ENCODE data around the gene MSL1. TPM values are rescaled to one million over a fixed set of nuclear protein-coding genes. Genes with fewer than 3 reads are reported as not detected.

The MSL1 gene
- 152 and 243 TPM in 2 replicates for total RNA-seq (2011; cell fraction: chromatin; rRNA removed; ENCODE audit: low replicate concordance)
- total RNA-seq (2011; cell fraction: nucleolus; rRNA removed), result 80.5 and 93.3 TPM in 2 replicates
- total RNA-seq (2011; cell fraction: nucleoplasm; rRNA removed), result 126 and 148 TPM in 2 replicates
- total RNA-seq (2014; rRNA removed) (51.7 and 52.4 TPM in 2 replicates), total RNA-seq (2014; rRNA removed; fragmentation: Illumina TruSeq; extraction: Trizol) (61.9 and 64.9 TPM in 2 replicates), total RNA-seq (2015; rRNA removed; fragmentation: Illumina TruSeq; extraction: Trizol) (77.8 and 91.8 TPM in 2 replicates), total RNA-seq (2021) (48.6 and 61.8 TPM in 2 replicates), polyA plus RNA-seq (2011; rRNA removed) (48.0 and 66.7 TPM in 2 replicates), polyA plus RNA-seq (2014; fragmentation: Illumina TruSeq; extraction: Trizol) (99.3 and 120 TPM in 2 replicates), polyA plus RNA-seq (2014; fragmentation: Nextera tagmentation; extraction: Ambion mirVana) (10 to 100 TPM; 13.8 to 13.9 TPM), polyA plus RNA-seq (2014; rRNA removed) (62.8 and 74.1 TPM in 2 replicates), polyA minus RNA-seq (2011; rRNA and poly(A)+ RNA removed) (56.6 and 69.1 TPM in 2 replicates), Bru-seq, nascent RNA (percentile 82 among the genes with signal in this experiment), BruChase-seq, experiment 1, labeled RNA remaining after a 2-hour chase (percentile 92 among the genes with signal in this experiment), BruChase-seq, experiment 2, labeled RNA remaining after a 6-hour chase (percentile 96 among the genes with signal in this experiment)
- polyA plus RNA-seq (2011; cell fraction: cytosol; rRNA removed), result 15.6 and 17.6 TPM in 2 replicates
- 122 and 128 TPM in 2 replicates for polyA plus RNA-seq (2011; cell fraction: nucleus; rRNA removed)
- 40.1 and 52.3 TPM in 2 replicates for polyA plus RNA-seq (2012)
- polyA minus RNA-seq (2011; cell fraction: cytosol; rRNA and poly(A)+ RNA removed), result 16.1 and 30.2 TPM in 2 replicates
- polyA minus RNA-seq (2011; cell fraction: nucleus; rRNA and poly(A)+ RNA removed), result 40.7 and 50.6 TPM in 2 replicates
- long read RNA-seq, experiment 1, full-length matches to known transcripts, result 75 of 154 reads
- long read RNA-seq, experiment 1, partial matches to known transcripts, result 60 of 154 reads
- long read RNA-seq, experiment 1, other reads (novel, unspliced or antisense), result 19 of 154 reads
- long read RNA-seq, experiment 2, full-length matches to known transcripts, result 41 of 56 reads
- long read RNA-seq, experiment 2, partial matches to known transcripts, result 2 of 56 reads
- long read RNA-seq, experiment 2, other reads (novel, unspliced or antisense), result 13 of 56 reads
- long read RNA-seq, experiment 3, partial matches to known transcripts, result 1 of 4 reads
- long read RNA-seq, experiment 3, other reads (novel, unspliced or antisense), result 3 of 4 reads

GRCh38 chr17:40121181-40122135 is at the start of gene MSL1:
TSS of gene MSL1 (plus strand) at chr17:40121971. CDS start at chr17:40122613, 642 bp downstream.
- Histone ChIP-seq H3K36me3 (ENCODE audit: control insufficient read depth, insufficient read depth, low read length) (peaks cover 18% of the 10 kb centered on the region; the same call in 2 of the 3 replicates), H3K4me1 (replicated peaks in 1 of 2; ENCODE audit: control insufficient read depth in 2 of 2, insufficient read depth in 2 of 2, low read length in 2 of 2) (peaks cover 15 to 25% of the 10 kb centered on the region in 2 experiments; a peak in 4 of 5 replicates), H3K9me1 (ENCODE audit: control insufficient read depth, insufficient read depth, low read length) (no peaks in the 10 kb centered on the region), H3K9me3 (replicated peaks; ENCODE audit: control insufficient read depth, insufficient read depth, low read depth, low read length) (no peaks in the 10 kb centered on the region), H3K27ac (ENCODE audit: extremely low read depth, low read depth, low read length) (peak within 1 kb of the TSS; percentile 95), H3K4me3 (peak within 1 kb of the TSS; percentile 81), H3K79me2 (ENCODE audit: control insufficient read depth, insufficient read depth, low read length) (peaks cover 61% of the 10 kb centered on the region), H2AFZ (ENCODE audit: low read depth, low read length) (peak within 1 kb of the TSS; percentile 83), H3K27me3 (ENCODE audit: control insufficient read depth in 2 of 2, insufficient read depth in 2 of 2, low read length in 2 of 2) (no peaks in the 10 kb centered on the region), H3K9ac (ENCODE audit: insufficient read depth in 1 of 2, low read depth in 2 of 2, low read length in 2 of 2) (peak within 1 kb of the TSS; percentile 80 to 96), H3K4me2 (ENCODE audit: insufficient read depth, low read length) (peak within 1 kb of the TSS; percentile 89), H4K20me1 (replicated peaks; ENCODE audit: control insufficient read depth, insufficient read depth, low read length) (no peaks in the 10 kb centered on the region; the same call in 1 of the 2 replicates)
- intact Hi-C loops (cut with micrococcal nuclease), result no loop called here
- BruUV-seq (replicated peaks), result TSS peak; percentile 84
- under 1% methylated on average over 33 of the region's 82 CpGs for WGBS (ENCODE audit: insufficient coverage, low coverage, missing lambda C conversion rate)
- ATAC-seq, result peak; percentile 77
- DNase-seq (ENCODE audit: extremely low read depth in 1 of 4, low spot score in 3 of 4), result peak; percentile 86 to 95 (median 94)
- POLR2A ChIA-PET, result interaction anchor here (0.6 to 1.7 kb wide), 12 partner anchors 8 to 170 kb away, joined by 3 to 11 read pairs (median 3); partner anchors contain the start of genes CASC3 and NR1D1
- CTCF ChIA-PET (ENCODE audit: low intra/inter-chr PET ratio), result interaction anchor here (0.7 kb wide), 1 partner anchor 105 kb away, joined by 4 read pairs; no protein-coding TSS in a partner anchor
- FAIRE-seq, result no peak
- in situ Hi-C loops (cut with MboI), result no loop called here
- TF ChIP-seq PTRF (tag; IDR thresholded peaks at IDR 0.05), result no peak
- peak; percentile 73 to 80 for TF ChIP-seq MAZ (CRISPR knock-in tag; conservative IDR thresholded peaks at IDR 0.05 in 1 of 2, IDR thresholded peaks at IDR 0.05 in 1 of 2)
- no peak for TF ChIP-seq CEBPZ (IDR thresholded peaks at IDR 0.05; ENCODE audit: borderline replicate concordance, low read depth, low read length)
- TF ChIP-seq MLLT1 (IDR thresholded peaks at IDR 0.05), result no peak
- no peak for TF ChIP-seq ZNF124 (CRISPR knock-in tag; IDR thresholded peaks at IDR 0.05)
- TF ChIP-seq, protein P1, sequence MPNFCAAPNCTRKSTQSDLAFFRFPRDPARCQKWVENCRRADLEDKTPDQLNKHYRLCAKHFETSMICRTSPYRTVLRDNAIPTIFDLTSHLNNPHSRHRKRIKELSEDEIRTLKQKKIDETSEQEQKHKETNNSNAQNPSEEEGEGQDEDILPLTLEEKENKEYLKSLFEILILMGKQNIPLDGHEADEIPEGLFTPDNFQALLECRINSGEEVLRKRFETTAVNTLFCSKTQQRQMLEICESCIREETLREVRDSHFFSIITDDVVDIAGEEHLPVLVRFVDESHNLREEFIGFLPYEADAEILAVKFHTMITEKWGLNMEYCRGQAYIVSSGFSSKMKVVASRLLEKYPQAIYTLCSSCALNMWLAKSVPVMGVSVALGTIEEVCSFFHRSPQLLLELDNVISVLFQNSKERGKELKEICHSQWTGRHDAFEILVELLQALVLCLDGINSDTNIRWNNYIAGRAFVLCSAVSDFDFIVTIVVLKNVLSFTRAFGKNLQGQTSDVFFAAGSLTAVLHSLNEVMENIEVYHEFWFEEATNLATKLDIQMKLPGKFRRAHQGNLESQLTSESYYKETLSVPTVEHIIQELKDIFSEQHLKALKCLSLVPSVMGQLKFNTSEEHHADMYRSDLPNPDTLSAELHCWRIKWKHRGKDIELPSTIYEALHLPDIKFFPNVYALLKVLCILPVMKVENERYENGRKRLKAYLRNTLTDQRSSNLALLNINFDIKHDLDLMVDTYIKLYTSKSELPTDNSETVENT (CRISPR knock-in tag; IDR thresholded peaks at IDR 0.05), result no peak
